Heart left ventricle (tissue), 13 donors: Measurements from ENCODE around the gene COL6A1.

Source experiments
- POLR2A ChIP-seq, 2 donors: fragments of 450-650 bp; IDR thresholded peaks; one replicate each; pipeline ENCODE4 v1.6.1; 2017; ENCODE audit warnings: antibody characterized with exemption in 2 of 2, mild to moderate bottlenecking in 2 of 2, moderate library complexity in 2 of 2
- TF ChIP-seq, protein P1 (sequence below), 12 donors: fragments of 200-600 bp; sonication (generic) in 4 of 12; IDR thresholded peaks; one replicate each; pipeline versions ENCODE4 v1.5.0 to v1.8.0; 2018 to 2022; ENCODE audit warnings: antibody characterized with exemption in 12 of 12, mild to moderate bottlenecking in 5 of 12
- donor health status: ischemic (EF 13 %, LVEDD 7.1; RV severe dilation, severe dysfunction).
- donor health status: DM: no; HTN: yes; CAD: no.
- donor health status: DM: no; HTN: no; CAD: no.
- donor health status: ischemic (EF 25% LVEDD 6.9; RV normal size, moderate dysfunction).
- donor health status: ischemic (EF 25% LVEDD 5.7; RV mildly dilated, moderate dysfunction).
- donor health status: ischemic (EF 35%, LVEDD 5.7; RV mildly dilated, moderate dysfunction).
- donor health status: nonischemic (EF 11% LVEDD 7.7; RV severe dilation, severe dysfunction).
- donor health status: DM: yes; HTN: yes; CAD: no.
- donor health status: PGD.
- donor health status: ischemic (EF 29% LVEDD 5.4; RV normal size, mild dysfunction).
- donor health status: nonischemic (EF 23%, LVEDD 6.1; RV moderate dilation, normal function).

DNA sequence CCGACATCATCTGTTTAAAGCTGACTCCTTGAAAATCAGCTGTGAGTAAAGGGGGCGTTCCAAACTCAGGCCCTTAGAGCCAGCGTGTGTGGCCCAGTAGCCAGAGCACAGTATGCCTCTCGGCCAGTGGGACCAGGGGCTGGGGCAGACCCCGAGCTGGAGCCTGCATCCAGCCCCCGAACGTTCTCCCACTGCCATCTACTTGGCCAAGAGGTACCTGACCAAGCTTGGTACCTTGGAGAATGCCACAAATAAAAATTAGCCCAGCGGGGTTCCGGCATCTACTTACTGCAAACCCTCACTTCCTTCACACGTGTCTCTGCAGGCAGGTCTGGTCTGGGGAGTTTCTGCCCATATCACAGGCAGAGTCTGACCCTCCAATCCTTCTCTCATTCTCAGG lies 59.6 kb downstream of the COL6A1 start:
- TF ChIP-seq POLR2A (IDR thresholded peaks at IDR 0.05): no peak
- TF ChIP-seq, protein P1, sequence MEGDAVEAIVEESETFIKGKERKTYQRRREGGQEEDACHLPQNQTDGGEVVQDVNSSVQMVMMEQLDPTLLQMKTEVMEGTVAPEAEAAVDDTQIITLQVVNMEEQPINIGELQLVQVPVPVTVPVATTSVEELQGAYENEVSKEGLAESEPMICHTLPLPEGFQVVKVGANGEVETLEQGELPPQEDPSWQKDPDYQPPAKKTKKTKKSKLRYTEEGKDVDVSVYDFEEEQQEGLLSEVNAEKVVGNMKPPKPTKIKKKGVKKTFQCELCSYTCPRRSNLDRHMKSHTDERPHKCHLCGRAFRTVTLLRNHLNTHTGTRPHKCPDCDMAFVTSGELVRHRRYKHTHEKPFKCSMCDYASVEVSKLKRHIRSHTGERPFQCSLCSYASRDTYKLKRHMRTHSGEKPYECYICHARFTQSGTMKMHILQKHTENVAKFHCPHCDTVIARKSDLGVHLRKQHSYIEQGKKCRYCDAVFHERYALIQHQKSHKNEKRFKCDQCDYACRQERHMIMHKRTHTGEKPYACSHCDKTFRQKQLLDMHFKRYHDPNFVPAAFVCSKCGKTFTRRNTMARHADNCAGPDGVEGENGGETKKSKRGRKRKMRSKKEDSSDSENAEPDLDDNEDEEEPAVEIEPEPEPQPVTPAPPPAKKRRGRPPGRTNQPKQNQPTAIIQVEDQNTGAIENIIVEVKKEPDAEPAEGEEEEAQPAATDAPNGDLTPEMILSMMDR (IDR thresholded peaks at IDR 0.05): no peak
